HG02642 (cell line): ENCODE measurements around the gene TCF21.
A peak's percentile ranks its signal among the peaks of the same experiment; 100 is the strongest.
"Not testable (repeated sequence)": the region's sequence is repeated elsewhere in the genome, so short reads cannot be mapped to it uniquely, and the experiment has no call there.

Source experiments
- ATAC-seq: cut with Tn5 transposase; IDR thresholded peaks from one replicate; pipeline ENCODE4 v1.9.1; 2021; ENCODE audit warnings: mild to moderate bottlenecking; ENCODE audit not compliant: unreplicated experiment, poor library complexity

The TCF21 gene

GRCh38 chr6:133919362-133919761 is 30.4 kb downstream of the TCF21 start:
- ATAC-seq = no peak

- ATAC-seq = peak; percentile 50
These were observed 32.4 kb downstream of the TCF21 start for GRCh38 chr6:133921249-133921859.

GRCh38 chr6:133923938-133924593 is 35.2 kb downstream of the TCF21 start:
- peak; percentile 87 for ATAC-seq

GRCh38 chr6:133931221-133931620 is 42.3 kb downstream of the TCF21 start:
- ATAC-seq = not testable (repeated sequence)

GRCh38 chr6:133936352-133936751 is 47.4 kb downstream of the TCF21 start:
- ATAC-seq = not testable (repeated sequence)

GRCh38 chr6:133937909-133938308 is 49.0 kb downstream of the TCF21 start:
- ATAC-seq = no peak

- ATAC-seq = no peak
These were observed 49.6 kb downstream of the TCF21 start for GRCh38 chr6:133938533-133938932.

- ATAC-seq = no peak
These were observed 51.1 kb downstream of the TCF21 start for GRCh38 chr6:133939778-133940667.
